ENCODE measurements around the gene EFR3B.
A peak's percentile ranks its signal among the peaks of the same experiment; 100 is the strongest.

Gene EFR3B

GRCh38 chr2:25002066-25002465, 39.8 kb upstream of the EFR3B start (continued):
- TF ChIP-seq GLI4 (tag by site-specific recombination; IDR thresholded peaks at IDR 0.05) (no peak), ZSCAN16 (tag by site-specific recombination; IDR thresholded peaks at IDR 0.05) (no peak), ZBTB10 (tag by site-specific recombination; IDR thresholded peaks at IDR 0.05) (no peak), ZNF76 (tag by site-specific recombination; IDR thresholded peaks at IDR 0.05; ENCODE audit: borderline replicate concordance, low read depth) (no peak), ZEB2 (tag by site-specific recombination; IDR thresholded peaks at IDR 0.05) (no peak), SP3 (tag by site-specific recombination; IDR thresholded peaks at IDR 0.05) (no peak), ZNF274 (IDR thresholded peaks at IDR 0.05; ENCODE audit: low read length) (no peak), ZNF274 (tag by site-specific recombination; IDR thresholded peaks at IDR 0.05; ENCODE audit: borderline replicate concordance) (no peak), ZNF37A (tag by site-specific recombination; IDR thresholded peaks at IDR 0.05) (no peak), ZNF311 (tag by site-specific recombination; IDR thresholded peaks at IDR 0.05; ENCODE audit: borderline replicate concordance) (no peak), ZNF114 (tag by site-specific recombination; IDR thresholded peaks at IDR 0.05) (no peak)

- ChIA-PET CTCF (interaction anchor here (0.6 to 2.5 kb wide), 5 partner anchors 12 to 119 kb away, joined by 3 to 15 read pairs (median 5); no protein-coding TSS in a partner anchor), POLR2A (interaction anchor here (1.0 to 1.3 kb wide), 2 partner anchors 32 to 69 kb away, joined by 4 to 6 read pairs; partner anchors contain the start of gene EFR3B)
- Histone ChIP-seq H3K4me3 (ENCODE audit: low read depth, low read length) (no peak overlapping the region), H3K27ac (ENCODE audit: extremely low read depth, low read depth, low read length) (no peak overlapping the region; the same call in 1 of the 2 replicates), H3K9me3 (ENCODE audit: control insufficient read depth, insufficient read depth, low read depth, low read length) (no peaks in the 10 kb centered on the region), H3K36me3 (ENCODE audit: control insufficient read depth in 2 of 2, insufficient read depth in 1 of 2, low read length in 2 of 2) (no peaks in the 10 kb centered on the region), H3K4me1 (ENCODE audit: control insufficient read depth, insufficient read depth, low read length) (peaks cover 9% of the 10 kb centered on the region; the same call in 1 of the 2 replicates)
- TF ChIP-seq ZBTB49 (tag by site-specific recombination; IDR thresholded peaks at IDR 0.05; ENCODE audit: low read depth) (no peak), ZNF473 (tag by site-specific recombination; IDR thresholded peaks at IDR 0.05) (no peak), ZNF514 (tag by site-specific recombination; IDR thresholded peaks at IDR 0.05) (no peak), PRDM6 (tag by site-specific recombination; IDR thresholded peaks at IDR 0.05) (no peak), ZBTB21 (tag by site-specific recombination; IDR thresholded peaks at IDR 0.05) (no peak), GLI4 (tag by site-specific recombination; IDR thresholded peaks at IDR 0.05) (no peak), ZBTB48 (tag by site-specific recombination; IDR thresholded peaks at IDR 0.05) (no peak), ZNF274 (IDR thresholded peaks at IDR 0.05; ENCODE audit: low read length) (no peak), ZNF274 (tag by site-specific recombination; IDR thresholded peaks at IDR 0.05; ENCODE audit: borderline replicate concordance) (no peak), ZNF629 (tag by site-specific recombination; IDR thresholded peaks at IDR 0.05) (peak; percentile 92), ZBTB44 (tag by site-specific recombination; IDR thresholded peaks at IDR 0.05) (no peak; the same call in 1 of the 2 replicates), ZNF112 (tag by site-specific recombination; IDR thresholded peaks at IDR 0.05) (no peak), ZNF37A (tag by site-specific recombination; IDR thresholded peaks at IDR 0.05) (no peak), ZNF701 (tag by site-specific recombination; IDR thresholded peaks at IDR 0.05) (no peak), ZNF394 (tag by site-specific recombination; IDR thresholded peaks at IDR 0.05; ENCODE audit: borderline replicate concordance) (peak; percentile 58; the same call in 1 of the 2 replicates), ZNF157 (tag by site-specific recombination; IDR thresholded peaks at IDR 0.05) (no peak), ZNF423 (tag by site-specific recombination; IDR thresholded peaks at IDR 0.05) (no peak), ZNF366 (tag by site-specific recombination; conservative IDR thresholded peaks at IDR 0.05) (peak; percentile 64; the same call in 1 of the 2 replicates), ZNF513 (tag by site-specific recombination; IDR thresholded peaks at IDR 0.05) (no peak), ZNF114 (tag by site-specific recombination; IDR thresholded peaks at IDR 0.05) (no peak), ZBTB8A (tag by site-specific recombination; IDR thresholded peaks at IDR 0.05) (no peak), ZNF23 (tag by site-specific recombination; IDR thresholded peaks at IDR 0.05; ENCODE audit: borderline replicate concordance) (no peak)
These were observed 31.9 kb upstream of the EFR3B start for GRCh38 chr2:25009954-25010353.
